DMS153 treated with DMSO at 0.1 percent for 48 hours (cell line): Measurements from ENCODE around the gene PSMC5.

ENCODE experiments used
- DNase-seq: peaks from one replicate; lab custom pipeline; 2025; ENCODE audit not compliant: unreplicated experiment; lab: John Stamatoyannopoulos, UW

Gene PSMC5

DNA sequence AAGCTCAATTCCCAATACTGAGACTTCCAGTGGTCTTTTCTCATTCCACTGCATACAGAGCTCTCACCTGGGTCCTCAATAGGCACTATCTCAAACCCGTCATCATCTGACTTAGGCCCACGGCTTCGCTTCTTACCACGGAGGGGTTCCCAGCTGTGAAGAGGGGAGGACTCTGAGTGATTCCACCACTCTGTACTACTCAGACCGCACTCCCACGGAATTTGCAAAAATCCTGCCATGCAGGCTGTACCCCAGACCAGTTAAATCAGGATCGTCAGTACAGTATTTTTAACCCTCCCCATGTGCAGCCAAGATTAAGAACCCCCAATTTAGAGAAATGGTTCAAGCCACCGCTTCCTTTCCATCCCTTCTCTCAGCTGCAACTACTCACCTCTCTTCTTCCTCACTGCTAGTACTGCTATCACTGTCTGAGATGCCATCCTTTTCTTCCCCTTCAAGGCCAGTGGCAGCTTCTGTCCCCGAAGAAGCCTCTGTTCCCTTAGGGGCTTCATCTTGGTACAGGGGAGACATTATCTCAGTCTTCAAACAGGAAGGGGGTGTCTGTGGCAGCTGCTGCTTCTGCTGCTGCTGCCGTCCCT is 6.2 kb upstream of the PSMC5 start:
- DNase-seq = no peak

DNA sequence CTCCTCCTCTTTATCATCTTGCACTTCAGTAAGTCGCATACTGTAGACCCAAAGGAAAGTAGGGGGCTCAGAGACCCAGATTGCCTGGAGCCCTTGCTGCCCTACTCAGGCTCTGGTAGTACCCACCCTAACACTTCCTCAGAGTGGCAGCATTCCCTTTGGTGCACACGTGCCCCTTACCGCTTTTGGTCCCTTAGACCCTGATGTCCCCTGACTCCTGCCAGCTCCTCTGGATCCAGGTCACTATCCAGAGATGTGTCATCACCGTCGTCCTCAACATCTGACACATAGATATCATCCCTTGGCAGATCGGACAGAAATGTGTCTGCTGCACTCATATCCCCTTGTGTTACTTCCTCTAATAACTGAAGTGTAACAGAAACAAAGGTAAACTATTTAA is 5.4 kb upstream of the PSMC5 start:
- DNase-seq = no peak

DNA sequence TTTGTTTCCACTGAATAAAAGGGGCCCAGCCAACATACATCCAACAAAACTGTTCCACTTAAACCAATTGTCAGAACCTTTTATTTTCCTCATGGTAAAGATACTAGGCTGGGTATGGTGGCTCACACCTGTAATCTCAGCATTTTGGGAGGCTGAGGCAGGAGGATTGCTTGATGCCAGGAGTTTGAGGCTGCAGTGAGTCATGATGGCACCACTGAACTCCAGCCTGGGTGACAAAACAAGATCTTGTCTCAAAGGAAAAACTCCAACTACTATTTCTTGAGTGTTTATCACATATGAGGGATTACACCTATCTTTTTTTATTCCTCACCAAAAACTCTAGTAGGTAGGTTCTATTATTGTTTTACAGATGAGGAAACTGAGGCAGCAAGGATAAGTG is 4.7 kb upstream of the PSMC5 start:
- no peak for DNase-seq

GRCh38 chr17:63823659-63824331 is 3.4 kb upstream of the PSMC5 start:
- no peak for DNase-seq

DNA sequence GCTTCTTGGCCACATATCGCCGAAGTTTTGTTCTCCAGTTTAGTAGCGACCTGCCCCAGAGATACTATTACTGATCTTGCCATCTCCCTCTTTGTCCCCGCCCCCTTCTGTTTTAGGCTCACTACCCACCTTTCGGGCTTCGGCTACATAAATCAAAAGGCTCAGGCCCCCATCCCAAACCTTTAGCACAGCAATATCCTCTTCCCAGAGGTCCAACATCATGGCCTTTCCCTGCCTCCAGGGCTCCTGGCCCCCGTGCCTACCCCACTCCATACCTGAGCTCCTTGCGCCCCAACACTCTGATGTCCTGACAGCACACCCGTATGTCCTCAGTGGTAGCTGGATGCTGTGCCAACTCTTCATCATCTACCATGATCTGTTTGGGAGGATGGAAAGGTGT is 2.9 kb upstream of the PSMC5 start:
- DNase-seq = no peak

DNA sequence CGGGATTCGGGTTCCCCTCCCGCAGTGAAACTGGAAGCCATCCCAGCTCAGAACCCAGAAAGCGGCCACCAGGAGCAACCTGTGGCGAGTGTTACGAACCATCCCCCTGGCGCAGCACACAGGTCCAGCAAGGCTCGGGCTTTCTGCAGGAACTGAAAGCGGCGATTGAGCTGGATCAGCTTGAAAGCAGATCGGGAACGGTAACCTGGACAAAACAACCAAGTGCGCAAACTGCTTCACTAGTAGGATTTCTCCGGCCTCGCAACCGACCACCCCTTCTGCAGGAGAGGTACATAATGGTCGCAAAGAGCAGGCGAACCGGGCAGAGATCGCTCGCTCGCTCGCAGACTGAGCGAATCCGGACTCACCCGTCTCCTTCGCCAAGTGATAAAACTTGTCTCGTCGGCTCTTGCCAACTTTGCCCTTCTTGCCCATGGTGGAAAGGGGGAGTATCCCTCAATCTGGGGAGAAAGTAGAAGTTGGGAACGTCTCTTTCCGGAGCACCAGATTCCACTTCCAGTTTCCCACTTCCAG is 696 bp upstream of the PSMC5 start:
- no peak for DNase-seq

- DNase-seq = no peak
Measured at GRCh38 chr17:63827801-63828221, 580 bp downstream of the PSMC5 start.

- no peak for DNase-seq
Measured at GRCh38 chr17:63828936-63829335, 1.7 kb downstream of the PSMC5 start.

DNA sequence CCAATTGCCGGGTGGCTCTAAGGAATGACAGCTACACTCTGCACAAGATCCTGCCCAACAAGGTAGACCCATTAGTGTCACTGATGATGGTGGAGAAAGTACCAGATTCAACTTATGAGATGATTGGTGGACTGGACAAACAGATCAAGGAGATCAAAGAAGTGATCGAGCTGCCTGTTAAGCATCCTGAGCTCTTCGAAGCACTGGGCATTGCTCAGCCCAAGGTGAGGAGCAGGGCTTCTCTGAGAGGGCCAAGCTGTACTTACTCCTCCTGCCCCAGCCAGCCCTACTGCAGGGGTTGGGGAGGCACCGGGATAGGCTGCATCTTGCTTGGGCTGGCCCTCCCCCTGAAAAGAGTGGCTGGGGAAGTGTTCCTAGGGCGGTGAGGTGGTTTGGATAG is 3.0 kb downstream of the PSMC5 start:
- no peak for DNase-seq

GRCh38 chr17:63830904-63831491 is 3.8 kb downstream of the PSMC5 start:
- DNase-seq = no peak

GRCh38 chr17:63831505-63831904 is 4.3 kb downstream of the PSMC5 start:
- no peak for DNase-seq

- no peak for DNase-seq
Measured at GRCh38 chr17:63832014-63832413, 4.8 kb downstream of the PSMC5 start.

- no peak for DNase-seq
Measured at GRCh38 chr17:63832455-63832854, 5.2 kb downstream of the PSMC5 start.

- no peak for DNase-seq
Measured at GRCh38 chr17:63833026-63833740, 6.0 kb downstream of the PSMC5 start.

GRCh38 chr17:63833741-63834373 is 6.6 kb downstream of the PSMC5 start:
- no peak for DNase-seq

GRCh38 chr17:63834431-63835166 is 7.4 kb downstream of the PSMC5 start:
- no peak for DNase-seq

- DNase-seq = no peak
Measured at GRCh38 chr17:63835167-63835720, 8.0 kb downstream of the PSMC5 start.

DNA sequence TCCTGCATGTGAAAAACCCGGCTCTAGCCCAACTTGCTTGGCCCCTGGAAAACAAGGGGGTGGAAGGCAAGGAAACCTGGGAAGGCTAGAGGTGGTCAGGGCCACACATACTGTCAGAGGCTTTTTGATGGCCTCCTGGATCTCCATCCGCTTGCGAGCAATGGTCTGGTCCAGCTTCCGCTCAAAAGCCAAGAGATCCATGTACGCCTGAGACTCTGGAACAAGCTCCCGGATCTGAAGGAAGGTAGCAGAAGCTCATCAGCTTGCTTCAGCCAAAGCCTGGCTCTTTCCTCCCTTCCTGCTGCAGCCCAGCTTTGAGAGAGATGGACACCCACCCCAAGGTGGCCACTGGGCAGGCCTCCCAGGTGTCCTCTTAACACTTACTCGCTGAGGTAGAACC is 9.6 kb downstream of the PSMC5 start:
- no peak for DNase-seq

DNA sequence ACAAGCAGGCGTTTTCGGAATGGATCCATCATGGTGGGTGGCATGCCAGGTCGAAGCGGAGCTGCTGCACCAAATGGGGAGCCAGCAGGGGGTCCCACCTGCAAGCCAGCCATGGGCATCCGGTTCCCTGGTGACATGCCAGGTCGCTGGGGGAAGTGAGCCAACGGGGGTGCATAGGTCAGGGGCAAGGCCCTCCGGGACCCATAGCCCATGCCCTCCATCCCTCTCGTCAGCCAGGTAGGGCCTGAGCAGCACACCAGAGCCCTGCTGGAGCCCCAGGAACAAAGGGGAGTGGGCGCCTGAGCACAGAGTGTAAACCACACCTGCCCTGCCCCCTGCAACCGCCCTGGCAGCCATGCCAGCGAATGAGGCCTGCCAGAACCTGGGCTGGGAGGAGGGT is 10.2 kb downstream of the PSMC5 start:
- no peak for DNase-seq

DNA sequence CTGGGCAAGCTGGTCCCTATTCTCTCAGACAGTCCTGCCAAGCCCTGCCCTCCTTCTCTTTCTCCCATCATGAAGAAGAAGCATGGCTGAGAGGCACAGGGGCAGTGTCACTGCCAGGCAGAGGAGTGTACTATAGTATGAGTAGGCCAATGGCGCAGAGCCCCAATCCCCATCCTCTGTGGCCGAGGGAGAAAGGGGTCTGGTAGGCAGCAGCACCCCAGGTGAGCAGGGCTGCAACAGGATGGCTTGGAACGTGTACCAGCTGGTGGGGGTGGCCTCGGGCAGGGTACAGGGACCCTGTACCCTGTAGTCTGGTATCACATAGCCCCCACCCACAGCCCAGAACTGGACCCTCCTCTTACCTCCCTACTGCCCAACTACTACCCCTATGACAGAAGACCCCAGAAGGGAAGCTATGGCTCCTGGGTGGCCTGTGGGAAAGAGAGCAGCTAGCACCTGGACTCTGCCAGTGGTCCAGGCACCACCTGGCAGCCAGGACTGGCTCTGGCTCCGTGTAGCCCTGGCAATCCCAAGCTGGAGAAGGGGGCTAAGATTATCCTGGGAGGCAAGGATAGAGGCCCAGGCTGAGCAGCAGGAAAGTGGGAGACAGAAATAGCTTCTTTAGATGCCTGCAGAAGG is 10.8 kb downstream of the PSMC5 start:
- DNase-seq = no peak
